T follicular helper cell (primary cell): ENCODE results near the gene BARHL1.

Experiments used
- DNase-seq: peaks from one replicate; pipeline ENCODE4 v3.0.0-alpha.2; 2020; ENCODE audit warnings: low read depth

The BARHL1 gene

DNA sequence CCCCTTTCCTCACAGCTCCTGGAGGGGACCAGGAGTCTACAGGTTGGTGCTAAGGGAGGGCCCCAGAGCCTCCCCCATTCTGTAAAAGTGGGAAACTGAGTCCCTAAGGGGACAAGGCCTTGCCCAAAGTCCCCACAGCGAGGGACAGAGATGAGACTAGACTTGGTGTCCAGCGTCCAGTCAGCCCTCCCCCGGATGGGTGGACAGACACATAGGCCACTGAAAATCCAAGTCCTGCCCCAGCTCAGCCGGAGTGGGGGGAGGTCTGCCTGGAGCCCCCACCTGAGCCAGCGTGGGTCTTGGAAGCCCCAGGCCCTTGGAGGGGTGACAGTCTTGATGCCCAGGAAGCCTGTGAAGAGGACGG is 5.2 kb downstream of the BARHL1 start:
- no peak for DNase-seq

DNA sequence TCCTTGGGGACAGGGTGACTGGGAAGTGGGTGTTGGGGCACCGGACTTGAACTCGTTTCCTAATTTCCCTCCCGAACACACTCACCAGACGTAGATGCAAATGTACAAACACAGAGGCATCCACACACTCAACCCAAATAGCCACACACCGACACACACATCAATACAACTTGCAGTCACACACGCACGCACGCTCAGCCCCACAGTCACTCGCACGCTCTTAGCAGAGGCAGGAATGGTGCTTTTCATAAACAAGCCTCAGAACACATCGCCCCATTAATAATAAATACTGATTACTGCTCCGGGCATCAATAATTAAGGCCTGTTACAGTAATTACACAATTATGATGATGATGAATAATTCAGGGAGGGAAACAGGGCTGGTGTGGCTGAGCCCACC is 5.7 kb downstream of the BARHL1 start:
- DNase-seq = no peak

DNA sequence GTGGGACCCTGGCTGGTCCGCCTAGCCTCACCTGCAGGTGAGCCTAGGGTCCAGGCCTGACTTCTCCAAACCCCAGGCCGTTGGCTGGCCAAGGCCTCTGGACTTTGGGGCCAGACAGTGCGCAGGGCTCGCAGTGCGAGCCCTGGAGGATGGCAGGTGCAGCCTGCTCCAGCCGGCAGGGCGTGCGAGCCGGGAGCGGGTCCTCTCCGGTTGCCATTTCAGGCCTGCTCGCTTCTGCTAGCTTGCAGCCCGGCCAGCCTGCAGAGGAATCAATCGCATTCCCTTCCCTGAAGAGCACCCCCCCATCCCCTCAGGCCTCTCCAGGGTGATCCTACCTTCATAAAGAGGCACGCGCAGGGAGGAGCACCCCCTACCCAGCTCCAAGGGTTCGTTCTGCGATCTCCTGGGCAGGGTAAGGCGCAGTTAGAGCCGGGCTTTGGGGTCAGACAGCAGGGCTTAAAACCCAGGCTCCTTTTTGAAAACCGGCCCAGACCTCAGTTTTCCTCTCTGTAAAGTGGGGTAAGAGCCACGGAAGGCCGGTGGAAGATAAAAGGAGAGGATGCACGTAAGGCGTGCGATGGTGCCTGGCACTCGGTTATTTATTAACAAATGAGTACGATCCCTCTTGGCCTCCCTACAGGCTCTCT is 6.2 kb downstream of the BARHL1 start:
- DNase-seq = no peak

DNA sequence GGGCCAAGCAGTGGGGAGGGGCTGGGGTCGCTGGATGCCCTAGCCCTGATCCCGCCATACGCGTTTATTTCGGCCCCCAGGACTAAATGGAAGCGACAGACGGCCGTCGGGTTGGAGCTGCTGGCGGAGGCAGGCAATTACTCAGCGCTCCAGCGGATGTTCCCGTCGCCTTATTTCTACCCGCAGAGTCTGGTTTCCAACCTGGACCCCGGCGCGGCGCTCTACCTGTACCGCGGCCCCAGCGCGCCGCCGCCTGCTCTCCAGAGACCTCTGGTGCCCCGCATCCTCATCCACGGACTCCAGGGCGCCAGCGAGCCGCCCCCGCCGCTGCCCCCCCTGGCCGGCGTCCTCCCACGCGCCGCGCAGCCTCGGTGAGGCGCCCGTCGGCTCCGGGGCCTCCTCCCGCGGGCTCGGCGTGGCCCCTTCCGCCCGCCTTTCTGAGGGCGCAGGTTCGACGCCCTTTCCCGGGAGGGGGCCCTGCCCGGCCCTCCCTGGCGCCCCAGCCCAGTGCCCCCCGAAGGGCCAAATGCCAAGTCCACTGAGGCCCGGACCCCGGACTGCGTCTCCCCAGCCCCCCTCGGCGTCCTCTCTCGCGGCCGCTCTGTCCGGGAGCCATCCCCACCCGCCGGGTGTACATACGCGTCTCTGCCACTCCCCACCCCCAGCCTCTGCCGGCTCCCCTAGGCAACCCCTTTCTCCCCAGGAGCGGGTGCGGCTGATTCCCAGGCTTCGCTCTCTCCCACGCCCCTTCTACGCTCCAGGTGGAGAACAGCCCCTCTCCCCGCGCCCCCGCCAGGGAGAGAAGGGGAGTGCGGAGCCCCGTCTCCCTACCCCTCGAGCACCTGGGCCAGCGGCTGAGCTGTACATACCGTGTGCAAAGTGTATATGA is 7.0 kb downstream of the BARHL1 start:
- no peak for DNase-seq

DNA sequence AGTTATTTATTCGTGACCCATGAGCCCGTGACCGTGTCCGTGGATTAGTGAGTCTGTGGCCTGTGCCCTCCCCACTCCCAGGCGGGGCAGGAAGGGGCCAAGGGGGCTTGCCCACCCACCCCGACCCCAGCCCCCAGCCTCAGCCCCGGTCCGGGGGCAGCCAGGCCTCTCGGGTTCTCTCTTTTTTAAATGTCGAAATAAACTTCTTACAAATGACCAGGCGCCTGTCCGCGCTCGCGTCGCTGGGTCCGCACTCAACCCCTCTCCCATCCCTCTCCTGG is 7.6 kb downstream of the BARHL1 start:
- DNase-seq = no peak

DNA sequence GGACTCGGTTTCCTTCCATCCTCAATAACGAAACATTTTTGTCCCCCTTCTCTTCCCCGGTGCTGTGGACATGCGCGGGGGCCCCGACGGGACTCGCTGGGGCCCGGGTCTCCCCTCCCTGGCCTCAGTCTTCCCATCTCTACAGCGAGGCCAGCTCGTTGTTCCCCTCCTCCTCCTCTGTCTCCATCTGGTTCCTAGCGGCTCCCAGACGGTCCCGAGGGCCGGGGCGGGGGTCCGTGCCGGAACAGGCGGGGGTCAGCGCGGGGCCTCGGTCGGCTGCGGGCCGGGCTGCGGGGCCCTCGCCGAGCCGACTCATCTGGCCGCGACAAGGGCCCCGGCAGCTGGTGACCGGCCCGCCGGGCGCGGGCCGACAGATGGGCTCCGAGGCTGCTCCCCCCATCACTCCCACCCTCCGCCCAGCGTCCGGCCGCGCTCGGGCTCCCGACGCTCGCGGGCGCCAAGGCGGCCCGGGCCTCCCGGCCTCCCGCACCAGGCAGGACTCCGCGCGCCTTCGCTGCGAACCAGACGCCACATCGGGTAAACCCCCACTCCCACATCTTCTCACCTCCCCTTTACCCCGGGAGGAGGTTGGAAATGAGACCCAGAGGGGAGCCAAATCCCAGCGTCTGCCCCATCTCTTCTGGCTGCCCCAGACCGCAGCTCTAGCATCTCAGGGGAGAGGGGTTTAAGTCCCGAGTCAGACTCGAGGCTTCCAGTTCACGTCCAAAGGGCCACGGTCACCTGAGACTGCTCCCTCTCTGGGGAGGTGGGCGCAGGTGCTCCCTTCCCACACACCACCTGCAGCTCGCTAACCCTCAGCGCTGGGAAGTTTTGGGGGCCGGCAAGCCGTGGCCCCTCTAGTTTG is 8.1 kb downstream of the BARHL1 start:
- no peak for DNase-seq

DNA sequence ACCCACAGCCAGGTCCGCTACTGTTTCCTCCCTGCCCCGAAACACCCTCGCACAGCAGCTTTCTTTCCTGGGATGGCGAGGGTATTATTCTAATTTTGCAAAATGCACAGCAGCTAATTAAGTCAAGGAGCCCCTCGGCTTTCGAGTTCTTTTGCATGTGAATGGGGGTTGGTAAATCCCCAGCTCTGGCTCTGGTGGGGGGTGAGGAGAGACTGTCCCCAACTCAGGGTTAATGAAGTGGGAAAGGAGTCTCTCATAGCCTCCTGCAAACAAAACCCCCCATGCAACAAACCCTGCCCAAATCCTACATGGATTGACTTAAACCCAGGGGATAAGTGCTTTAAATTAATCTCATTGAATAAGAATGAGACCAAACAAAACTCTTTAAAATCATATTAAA is 8.8 kb downstream of the BARHL1 start:
- no peak for DNase-seq

DNA sequence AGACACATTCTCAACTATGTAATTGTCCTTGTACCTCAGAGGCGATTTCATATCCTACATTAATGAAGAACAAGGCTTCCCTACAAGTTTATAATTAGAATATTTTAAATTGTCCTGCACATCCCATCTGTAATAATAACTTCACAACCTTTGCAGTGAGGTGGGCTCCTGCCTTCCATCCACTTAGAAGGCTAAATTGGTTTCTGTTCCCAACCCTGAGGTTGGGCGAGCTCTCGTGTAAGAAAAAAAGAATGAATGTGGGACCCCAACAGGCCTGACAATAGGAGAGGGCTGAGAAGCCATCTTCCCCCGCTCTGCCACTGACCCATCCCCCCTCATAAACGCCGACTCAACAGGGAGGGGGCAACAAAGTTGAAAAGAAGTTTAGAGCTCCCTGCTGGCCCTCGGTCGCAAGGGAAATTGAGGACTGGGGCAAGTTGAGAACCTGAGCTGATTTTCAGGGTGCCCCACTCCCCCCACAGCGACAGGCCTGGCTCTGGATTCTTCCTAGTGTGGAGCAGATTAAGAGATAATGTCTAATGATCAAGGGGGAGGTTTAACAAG is 9.4 kb downstream of the BARHL1 start:
- no peak for DNase-seq

DNA sequence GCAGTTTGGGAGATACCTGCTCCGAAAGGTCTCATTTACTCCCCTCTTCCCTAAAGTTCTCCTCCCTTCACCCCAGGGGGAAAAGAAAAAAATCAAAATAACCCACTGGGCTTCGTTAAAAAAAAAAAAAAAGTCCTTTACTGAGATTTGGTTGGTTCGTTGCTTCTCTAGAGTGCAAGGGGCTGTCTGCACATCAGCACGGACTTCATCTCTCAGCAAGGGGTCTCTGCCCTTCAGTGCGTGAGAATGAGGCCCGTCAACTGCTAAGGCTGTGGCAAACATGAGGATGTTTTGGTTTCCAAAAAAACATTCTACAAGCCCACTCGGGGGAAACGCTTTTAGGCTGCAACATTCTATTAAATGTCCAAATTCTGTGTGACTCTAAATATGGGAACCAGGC is 10.0 kb downstream of the BARHL1 start:
- no peak for DNase-seq

DNA sequence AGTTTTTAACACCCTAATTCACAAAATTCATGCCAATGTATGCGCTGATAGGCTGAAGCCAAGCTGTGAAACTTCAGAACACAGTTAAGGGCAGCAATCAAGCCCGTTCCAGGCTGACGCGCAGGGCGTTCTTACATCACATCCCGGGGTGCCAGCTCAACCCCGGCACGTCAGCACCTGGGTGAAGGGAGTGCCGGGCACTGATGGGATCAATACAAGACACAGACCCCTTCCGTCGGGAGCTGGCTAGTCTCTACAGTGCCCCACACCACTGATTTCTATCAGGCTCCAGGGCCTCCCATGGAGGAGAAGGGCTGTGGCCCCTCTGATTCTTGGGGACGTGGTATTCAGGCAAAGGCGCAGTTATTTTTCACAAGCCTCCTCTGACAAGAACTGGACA is 12.0 kb downstream of the BARHL1 start:
- DNase-seq = no peak

DNA sequence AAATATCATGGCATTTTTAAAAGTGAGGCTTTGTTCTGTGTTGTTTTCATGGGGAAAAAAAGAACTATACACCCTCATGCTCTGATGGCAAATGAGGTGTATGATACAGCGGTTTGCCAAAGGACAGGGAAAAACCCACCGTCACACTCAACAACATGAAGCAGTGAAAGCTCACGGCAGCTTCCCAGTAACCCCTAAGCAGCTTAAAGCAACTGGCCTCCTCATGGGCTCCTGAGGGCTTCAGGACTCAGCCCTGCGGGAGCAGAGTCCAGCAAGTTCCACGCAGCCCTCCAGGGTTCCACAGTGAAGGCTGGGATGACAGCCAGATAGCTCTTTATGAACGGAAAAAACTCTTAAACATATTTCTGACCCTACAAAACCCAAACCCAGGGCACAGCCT is 12.9 kb downstream of the BARHL1 start:
- DNase-seq = no peak

DNA sequence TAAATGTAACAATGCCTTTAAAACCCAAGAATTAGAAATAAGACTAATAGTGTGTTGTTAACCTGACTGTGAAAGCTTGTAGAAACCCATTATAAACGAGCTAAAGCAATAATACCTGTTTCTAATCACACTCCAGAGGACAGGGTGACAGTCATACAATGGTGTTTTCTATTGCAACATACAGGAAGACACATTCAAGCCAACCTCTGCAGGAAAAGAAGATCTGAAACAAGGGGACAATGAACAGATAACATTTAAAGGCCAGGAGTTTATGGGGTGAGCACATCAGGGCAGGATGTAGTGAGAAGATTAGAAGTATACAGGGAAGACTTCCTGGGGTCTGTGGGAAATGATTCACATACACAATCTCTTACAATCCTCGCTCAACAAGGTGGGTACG is 13.8 kb downstream of the BARHL1 start:
- DNase-seq = no peak

DNA sequence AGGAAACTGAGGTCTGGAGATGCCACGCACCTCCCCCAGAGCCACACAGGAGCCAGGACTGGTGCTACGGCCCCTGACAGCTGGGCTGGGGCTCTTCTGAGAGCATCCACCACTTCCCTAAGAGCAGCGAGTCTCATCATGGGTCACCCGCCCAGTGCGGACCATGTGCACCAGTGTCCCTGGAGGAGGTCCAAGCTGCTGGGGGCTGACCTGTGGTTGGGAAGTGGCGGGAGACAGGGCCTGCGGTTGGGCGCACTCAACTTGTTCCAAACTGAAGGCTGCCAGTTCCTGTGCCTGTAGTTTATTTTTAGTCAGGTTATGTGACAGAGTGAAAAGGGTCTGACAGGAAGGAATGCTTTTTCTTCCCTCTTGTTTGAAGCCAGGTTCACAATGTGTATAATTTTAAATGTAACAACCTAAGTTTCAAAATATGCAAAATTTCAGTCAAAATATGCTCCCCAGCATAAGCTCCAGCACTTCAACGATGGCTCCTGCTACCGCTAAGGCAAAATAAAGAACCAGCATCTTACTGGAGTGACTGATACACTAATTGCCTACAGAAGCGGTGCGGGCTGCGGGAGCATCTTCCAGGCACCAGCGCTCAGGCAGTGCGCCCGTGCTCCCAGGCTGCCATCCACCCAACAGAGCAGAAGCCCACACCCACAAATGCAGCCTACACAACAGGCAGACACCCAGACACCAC is 14.8 kb downstream of the BARHL1 start:
- DNase-seq = no peak

DNA sequence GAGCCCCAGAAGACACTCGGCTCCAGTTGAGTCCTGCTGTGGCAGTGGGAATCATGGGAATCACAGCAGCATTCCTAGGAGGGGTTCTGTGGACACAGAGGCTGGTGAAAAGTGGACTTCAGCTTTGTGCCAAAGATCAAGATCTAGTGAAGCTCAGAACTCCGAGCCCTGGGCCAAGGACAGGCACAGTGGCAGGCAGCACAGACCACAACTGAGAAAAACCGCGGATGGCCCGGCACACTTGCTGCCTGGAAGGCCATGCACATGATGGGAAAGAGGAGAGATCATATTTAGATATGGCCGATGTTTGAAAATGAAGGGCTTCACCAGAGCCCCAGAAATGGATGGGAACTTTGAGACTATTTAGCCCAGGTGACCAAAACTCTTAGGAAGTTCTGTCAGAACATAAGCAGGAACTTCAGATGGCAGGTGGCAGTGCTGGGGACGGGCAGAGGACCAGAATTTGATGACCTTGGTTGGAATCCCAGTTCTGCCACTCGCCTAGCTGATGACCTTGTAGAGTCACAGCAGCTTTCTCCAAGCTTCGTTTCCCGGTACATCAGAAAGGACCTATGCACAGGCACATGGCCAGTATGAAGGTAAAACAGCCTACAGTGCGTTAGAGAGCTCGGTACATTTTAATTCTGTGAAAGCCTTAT is 18.0 kb downstream of the BARHL1 start:
- DNase-seq = no peak

DNA sequence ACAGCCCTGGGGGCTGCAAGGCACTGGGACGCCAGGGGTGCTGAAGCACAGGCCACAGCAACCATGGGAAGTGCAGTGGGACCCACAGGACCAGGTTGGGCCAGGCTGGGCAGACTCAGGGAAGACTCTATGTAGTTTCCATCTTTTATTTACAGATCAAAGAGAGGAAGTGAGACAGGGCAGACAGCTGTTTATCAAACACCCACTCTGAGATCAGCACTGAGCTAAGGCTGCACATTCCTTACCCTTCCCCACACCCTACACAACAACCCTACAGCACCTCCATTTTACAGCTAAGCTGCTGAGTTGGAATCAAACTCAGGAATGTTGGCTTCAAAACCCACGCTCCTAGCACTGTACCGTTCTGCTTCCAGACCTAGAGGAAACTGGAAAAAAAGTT is 19.8 kb downstream of the BARHL1 start:
- DNase-seq = no peak

DNA sequence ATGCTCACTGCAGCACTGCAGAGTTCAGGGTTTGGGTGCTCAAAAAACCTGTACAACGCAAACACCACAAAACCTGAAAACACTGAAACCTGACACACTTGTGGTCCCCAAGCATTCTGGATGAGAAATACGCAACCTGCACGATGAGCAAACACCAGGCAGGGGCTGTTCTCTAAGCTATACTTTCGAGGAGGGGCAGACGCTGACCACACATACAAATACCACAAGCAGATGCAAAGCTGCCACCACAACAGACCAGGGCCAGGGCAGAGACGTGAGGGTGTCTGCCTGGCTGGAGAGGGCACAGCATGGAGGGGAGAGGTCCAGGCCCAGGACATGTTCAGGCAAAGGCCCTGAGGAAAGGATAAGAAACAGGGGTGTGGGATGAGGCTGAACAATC is 23.0 kb downstream of the BARHL1 start:
- no peak for DNase-seq

DNA sequence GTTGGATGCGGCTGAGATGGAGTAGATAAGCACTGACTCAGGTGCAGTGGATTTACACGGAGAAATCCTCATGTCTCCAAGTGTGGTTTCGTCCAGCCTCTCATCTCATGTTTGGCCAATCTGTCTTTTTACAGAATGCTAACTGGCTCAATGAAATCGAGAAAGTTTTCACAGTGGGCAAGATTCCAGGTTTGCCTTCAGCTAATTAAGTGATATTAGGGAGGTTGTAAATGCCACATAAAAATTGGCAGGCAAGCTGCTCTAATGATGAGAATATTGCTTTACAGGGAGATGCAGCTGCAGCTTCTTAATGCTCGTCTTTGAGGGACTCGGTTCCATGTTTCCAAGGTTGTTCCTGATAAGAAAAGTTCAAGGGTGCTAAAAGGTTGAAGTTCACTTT is 23.7 kb downstream of the BARHL1 start:
- no peak for DNase-seq

DNA sequence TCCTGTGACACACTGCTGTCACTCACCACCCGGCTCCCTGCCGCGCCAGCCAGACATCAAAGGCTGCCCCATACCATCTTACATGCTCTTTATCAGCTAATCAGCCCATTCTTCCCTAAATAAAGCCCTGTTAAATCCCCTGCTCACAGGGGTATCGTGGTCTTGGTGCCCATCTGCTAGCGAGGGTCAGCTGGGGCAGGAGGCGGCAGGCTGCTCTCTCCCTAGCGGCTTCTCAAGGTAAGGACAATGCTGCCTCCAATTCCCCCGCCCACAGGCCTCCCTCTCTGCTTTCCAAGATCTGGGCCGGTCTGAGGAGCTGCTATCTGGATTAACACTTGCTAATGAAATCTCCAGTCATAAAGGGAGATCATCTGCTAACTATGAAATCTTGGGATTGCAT is 26.8 kb downstream of the BARHL1 start:
- no peak for DNase-seq

DNA sequence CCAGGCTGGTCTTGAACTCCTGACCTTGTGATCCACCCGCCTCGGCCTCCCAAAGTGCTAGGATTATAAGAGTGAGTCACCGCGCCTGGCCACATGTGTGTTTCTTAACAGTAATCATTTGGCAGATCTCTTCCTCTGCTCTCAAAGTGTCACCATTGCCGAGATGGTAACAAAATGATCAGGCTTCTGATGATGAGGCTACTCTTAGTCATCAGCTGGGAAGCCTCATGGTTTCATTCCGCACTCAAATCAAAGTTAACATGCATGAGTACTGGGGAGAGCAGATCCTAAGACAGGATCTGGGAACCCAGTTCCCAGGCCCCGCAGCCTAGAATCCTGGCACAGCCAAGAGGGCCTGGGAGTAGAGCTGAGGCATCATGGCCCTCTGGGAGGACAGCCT is 27.4 kb downstream of the BARHL1 start:
- DNase-seq = no peak

DNA sequence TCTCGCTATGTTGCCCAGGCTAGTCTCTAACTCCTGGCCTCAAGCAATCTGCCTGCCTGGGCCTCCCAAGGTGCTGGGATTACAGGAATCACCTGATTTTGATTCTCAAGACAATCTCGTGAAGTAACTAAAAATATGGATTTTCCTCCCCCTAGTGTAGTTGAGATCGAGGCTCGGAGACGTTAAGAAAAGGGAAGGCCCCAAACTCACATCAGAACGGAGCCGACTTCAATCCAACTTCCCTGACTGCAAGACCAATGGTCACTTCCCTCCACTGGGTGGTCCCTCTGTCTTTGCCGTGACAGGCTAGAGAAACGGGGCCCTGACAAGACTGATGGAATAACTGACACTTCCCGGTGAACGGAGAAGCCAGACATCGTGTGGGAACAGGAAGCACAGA is 28.3 kb downstream of the BARHL1 start:
- DNase-seq = no peak

DNA sequence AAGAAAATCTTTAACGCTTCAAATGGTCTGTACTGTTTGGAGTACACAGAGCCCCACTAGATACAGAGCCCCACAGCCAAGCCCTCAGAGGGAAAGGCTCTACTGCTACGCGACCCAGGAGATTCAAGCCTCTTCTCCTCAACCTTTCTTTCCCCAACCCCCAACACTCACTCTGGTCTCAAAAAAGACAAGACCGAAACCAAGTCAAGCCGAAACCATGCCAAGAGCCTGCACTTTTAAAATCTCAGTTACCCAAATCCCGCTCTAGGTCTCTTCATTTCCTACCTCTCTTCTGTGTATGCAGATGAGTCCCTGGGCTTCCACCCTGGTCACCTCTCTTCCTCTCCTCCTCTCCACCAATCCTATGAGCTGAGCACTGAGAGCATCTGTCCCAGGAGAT is 31.9 kb downstream of the BARHL1 start:
- DNase-seq = no peak

DNA sequence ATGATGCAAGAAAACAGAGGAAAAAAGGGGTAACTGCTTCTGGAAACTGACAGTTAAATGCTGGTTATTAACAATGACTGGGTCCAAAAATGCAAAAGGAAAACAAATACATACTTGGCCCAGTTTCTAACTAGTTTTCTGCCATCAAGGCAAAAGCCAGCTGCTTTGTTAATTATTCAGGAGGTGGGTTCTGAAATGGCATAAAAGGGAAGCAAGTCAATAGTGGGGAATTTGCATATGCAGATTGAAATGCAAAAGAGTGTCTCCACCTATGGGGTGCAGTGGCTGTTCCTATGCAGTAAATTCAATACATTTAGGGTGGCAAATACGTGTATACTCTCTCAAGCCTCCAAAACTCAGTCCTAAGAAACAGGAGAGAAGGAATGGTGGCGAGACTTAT is 33.4 kb downstream of the BARHL1 start:
- no peak for DNase-seq
